GM19463 (cell line): ENCODE data around the gene TLR7.
A peak's percentile ranks its signal among the peaks of the same experiment; 100 is the strongest.

Experiments used
- ATAC-seq: cut with Tn5 transposase; IDR thresholded peaks from one replicate; pipeline ENCODE4 v1.9.1; 2021; ENCODE audit warnings: mild to moderate bottlenecking, moderate library complexity; ENCODE audit not compliant: unreplicated experiment

Gene TLR7

DNA sequence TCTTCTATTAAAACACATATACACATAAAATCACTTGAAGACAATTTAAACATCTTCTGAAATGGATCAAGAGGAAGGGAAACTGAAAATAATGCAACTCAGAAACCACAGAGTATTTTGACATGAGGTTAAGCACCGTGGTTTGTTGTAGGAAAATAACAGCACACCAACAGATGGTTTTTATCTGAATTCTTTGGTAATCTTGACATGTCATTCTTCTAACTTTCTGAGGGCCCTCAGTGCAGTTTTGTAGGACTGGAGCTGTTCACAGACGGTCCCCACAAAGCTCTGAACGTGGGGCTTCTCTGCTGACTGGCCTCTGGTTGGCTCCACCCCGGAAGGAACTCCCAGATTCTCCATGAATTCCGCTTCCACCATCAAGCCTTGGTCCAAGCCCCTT lies 23.6 kb downstream of the TLR7 start:
- peak; percentile 54 for ATAC-seq

GRCh38 chrX:12891171-12891570 lies 24.3 kb downstream of the TLR7 start:
- ATAC-seq: no peak

- peak; percentile 56 for ATAC-seq
Measured at GRCh38 chrX:12891915-12892506, 25.1 kb downstream of the TLR7 start.

DNA sequence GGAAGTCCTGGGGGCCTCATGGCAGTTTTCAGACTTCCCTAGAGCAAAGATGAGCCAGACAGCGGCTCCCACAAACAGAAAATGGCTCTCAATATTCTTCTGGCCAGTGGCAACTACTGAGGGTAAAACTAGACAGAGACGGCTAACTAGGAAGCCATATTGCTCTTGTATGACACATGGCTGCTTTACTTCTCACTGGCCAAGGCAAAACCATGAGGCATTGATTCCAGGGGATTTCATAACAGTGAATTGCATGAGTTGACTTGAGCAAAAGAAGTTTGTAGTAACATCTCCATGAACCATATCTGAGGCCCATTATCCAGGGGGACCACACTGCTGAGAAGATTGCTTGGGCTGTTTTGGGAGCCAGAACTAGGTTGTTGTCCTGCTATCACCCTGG lies 25.8 kb downstream of the TLR7 start:
- no peak for ATAC-seq

DNA sequence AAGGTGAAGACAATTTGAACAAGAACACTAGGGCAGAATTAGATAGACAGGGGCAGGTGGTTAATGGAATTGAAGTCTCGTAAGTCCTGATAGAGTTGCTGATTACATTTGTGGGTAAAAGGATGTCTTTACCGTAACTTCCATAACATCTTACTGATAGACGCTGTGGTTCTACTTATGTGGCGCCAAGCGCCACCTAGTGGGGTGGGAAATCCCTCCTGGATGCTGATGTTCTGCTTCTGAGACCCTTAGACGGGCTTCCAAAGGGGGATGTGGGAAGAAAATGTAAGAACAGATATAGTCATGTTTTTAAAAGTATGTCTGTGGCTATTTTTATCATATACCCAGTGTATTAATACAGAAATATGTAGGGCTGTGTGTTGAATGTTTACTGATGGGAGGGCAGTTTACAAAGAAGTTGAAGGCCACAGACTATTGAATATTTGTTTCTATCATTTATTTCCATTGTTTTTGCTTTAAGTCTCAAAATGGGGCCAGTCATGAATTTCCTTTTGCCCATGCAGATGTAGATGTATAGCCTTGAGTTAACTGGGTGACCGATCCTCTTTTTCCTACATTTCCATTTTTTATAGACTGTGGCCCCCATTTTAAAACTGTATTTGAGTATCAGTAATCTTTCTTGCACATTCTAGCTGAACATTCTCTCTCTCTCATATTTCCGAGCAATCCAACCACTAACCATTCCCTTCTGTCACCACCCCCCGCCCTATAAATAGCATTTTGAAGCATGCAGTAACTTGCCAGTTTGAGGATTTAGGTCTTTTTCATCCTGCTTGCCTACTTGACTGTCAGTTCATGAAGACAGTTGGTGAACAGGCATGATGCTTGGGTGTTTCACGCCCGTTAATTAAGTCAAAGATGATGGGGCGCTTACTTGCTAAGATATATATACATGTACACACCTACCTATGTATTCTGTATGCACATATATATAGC lies 27.5 kb downstream of the TLR7 start:
- no peak for ATAC-seq

DNA sequence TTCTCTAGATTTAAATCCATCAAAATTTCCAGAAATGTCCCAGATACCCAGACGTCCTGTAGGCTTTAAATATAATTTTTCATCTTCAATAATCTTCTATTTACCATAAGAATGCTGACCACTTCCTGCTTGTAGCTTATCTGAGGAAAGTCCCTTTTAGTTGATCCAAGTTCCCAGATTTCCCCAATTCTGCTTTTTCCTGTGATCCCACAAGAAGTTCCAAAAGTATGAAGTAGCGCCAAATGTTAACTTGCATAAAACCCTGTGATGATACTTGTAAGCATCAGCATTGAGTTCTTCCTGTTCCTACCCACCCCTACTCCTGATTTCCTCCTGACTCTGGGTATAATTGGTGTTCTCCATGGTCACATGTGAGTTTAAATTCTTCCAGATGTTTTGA lies 29.0 kb downstream of the TLR7 start:
- no peak for ATAC-seq

- no peak for ATAC-seq
Measured at GRCh38 chrX:12896935-12897334, 30.1 kb downstream of the TLR7 start.

DNA sequence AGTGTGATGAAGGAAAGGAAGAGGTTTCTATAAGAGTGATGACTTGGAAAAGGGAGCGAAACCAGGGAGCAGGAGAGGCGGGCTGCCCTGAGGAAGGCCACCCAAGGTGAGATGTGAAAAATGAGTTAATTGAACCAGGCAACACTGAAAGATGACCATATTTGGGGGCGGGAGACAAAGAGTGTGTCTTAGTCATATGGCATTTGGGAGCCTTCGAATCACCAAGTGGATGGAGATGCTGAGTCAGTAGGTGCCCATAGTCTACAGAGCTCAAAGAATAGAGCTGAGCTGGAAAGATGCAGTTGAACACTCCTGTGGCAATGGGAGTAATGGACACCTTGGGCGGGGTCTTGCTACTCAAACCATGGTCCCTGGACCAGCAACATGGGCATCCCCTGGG lies 31.2 kb downstream of the TLR7 start:
- ATAC-seq: no peak

GRCh38 chrX:12899506-12899905 lies 32.6 kb downstream of the TLR7 start:
- no peak for ATAC-seq

DNA sequence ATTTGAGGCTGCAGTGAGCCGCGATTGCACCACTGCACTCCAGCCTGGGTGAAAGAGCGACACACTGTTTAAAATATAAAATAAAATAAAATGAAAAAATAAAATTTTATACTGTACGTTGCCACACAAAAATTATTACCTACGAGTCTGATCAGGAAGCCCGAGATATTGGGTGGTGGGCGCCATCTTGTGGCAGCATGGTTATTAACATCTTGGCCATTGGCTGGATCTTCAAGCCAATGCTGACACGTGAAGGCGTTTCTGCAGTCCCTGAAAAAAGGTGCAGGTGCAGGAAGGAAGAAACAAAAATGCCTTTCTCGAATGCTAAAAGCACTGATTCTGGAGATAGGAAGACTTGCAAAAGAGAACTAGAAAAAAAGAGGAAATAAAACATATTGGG lies 34.6 kb downstream of the TLR7 start:
- peak; percentile 63 for ATAC-seq

DNA sequence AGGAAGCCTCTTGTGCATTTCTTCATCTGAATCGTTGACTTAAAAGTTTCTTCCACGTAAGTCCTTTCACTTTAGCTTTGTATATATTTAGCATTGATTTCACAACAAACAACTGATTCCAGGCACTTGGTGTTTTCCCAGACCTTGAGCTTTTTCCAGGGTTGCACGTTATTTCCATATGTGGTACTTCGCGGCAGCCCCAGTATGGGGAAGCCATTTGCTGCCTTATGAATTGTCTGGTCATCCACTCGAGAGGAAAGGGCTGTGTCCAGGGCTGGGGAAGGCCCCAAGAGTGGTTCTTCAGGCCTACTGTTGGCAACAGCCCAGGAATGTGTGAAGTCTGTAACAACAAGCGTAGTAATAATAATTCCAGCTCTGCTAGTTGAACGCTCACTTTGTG lies 36.8 kb downstream of the TLR7 start:
- no peak for ATAC-seq

DNA sequence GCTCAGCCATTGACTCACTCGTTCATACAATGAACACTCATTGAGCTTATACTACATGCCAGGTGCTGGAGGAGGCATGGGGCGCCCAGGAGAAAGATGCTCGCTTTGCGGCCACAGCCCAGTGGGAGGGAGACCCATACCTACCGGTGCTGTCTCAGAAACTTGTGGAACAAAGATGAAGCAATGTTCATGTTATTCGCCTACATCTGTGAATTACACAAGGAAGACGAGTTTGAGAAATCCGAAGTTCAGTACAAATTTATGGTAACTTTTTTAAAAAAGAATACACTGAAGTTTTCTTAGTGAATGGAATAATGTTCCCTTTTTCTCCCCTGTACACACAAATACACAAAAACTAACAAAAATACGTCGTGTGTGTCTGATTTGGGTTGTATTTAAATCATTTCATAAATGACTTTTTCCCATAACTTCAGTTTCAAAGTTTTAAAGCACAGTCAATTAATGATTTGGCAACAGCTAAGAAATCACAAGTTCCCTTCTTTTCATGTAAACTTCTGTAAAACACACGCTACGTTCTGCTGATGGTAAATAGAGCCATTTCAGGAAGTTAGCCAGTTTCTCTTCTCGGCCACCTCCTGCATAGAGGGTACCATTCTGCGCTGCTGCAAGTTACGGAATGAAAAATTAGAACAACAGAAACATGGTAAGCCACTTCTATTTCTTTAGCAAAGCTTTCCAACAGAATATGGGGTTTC lies 39.3 kb downstream of the TLR7 start, which contains the start of gene TLR8:
TLR8 (plus strand) TSS at position 575 of the 716 bp plus-strand sequence; CDS start at position 662, 87 bp downstream.
- no peak for ATAC-seq

- no peak for ATAC-seq
Measured at GRCh38 chrX:12910423-12911121, 43.7 kb downstream of the TLR7 start.

DNA sequence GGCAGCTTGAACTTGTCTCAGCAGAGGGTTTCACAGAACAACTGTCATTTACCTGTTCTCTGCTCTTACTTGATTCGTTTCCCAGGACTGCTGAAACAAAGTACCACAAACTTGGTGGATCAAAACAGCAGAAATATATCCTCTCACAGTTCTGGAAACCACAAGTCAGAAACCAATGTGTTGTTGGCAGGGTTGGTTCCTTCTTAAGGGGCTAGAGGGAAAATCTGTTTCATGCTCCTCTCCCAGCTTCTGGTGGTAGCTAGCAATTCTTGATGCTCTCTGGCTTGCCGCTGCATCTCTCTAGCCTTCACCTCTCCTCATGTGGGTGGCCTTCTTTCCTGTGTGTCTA lies 44.2 kb downstream of the TLR7 start:
- ATAC-seq: no peak

DNA sequence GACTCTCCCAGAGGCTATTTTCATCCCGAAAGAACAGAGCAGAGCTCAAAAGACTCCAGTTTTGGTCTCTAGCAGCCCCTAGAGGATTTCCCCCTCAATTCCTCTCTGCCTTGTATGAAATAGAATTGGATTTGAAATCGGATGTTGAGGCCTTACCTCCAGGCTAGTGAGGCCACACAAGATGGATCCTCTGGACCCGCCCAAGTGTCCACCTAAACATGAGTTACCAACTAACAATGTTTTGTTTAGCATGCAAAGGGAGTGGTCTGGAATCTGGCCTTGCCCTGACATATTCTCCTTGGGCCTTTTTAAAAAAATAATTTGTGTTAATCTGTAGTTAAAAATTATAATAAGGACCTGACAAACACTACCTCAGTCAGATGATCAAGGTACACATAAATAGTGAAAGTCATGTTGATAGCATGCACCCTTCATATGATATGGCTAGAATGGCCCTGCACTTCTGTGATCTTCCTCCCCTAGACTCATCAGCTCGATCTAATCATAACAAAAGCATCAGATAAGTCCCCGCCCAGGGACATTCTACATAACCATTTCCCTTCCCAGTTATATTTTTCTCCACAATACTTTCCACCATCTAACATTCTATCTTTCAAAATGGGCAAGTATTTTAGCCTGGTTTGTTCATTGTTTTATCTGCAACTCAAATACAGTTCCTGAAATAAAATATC lies 46.1 kb downstream of the TLR7 start:
- no peak for ATAC-seq

- ATAC-seq: no peak
Measured at GRCh38 chrX:12917753-12918152, 50.9 kb downstream of the TLR7 start.

GRCh38 chrX:12919051-12919450 lies 52.2 kb downstream of the TLR7 start:
- no peak for ATAC-seq

DNA sequence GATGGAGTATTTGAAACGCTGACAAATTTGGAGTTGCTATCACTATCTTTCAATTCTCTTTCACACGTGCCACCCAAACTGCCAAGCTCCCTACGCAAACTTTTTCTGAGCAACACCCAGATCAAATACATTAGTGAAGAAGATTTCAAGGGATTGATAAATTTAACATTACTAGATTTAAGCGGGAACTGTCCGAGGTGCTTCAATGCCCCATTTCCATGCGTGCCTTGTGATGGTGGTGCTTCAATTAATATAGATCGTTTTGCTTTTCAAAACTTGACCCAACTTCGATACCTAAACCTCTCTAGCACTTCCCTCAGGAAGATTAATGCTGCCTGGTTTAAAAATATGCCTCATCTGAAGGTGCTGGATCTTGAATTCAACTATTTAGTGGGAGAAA lies 52.7 kb downstream of the TLR7 start:
- ATAC-seq: no peak

GRCh38 chrX:12920990-12921389 lies 54.1 kb downstream of the TLR7 start:
- ATAC-seq: no peak

GRCh38 chrX:12921886-12922598 lies 55.2 kb downstream of the TLR7 start:
- no peak for ATAC-seq
